Stimulated activated CD8-positive, alpha-beta memory T cell treated with anti-CD3 and anti-CD28 coated beads, Interleukin-4, amount 100 ng/mL, for 1 hour (primary cell): Measurements from ENCODE around the gene DDX17.
A peak's percentile ranks its signal among the peaks of the same experiment; 100 is the strongest.
"Not testable (repeated sequence)": the region's sequence is repeated elsewhere in the genome, so short reads cannot be mapped to it uniquely, and the experiment has no call there.

ENCODE experiments used
- DNase-seq, 2 donors: peaks; one replicate each; pipeline ENCODE4 v3.0.0-alpha.2; 2020; ENCODE audit warnings: low read depth in 2 of 2, low spot score in 1 of 2

DDX17 gene

GRCh38 chr22:38491707-38492348 is 14.3 kb downstream of the DDX17 start:
- no peak for DNase-seq

DNA sequence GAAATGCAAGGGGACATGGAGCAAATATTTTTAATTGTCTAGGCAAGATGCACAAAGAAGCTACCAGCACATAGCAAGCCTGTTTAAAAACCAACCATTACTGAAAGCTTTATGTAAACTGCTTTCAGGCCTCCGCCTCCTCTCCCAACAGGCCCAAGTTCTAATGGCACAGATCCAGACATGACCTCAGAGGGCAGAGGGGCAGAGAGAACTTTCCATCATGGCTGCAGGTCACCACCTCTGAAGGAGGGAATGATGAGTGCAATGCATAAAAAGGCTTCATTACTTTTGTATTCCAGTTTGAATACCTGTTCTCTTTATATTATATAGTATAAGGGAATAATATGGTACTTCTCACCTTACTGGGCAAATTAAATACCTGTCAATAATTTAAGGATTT is 15.2 kb downstream of the DDX17 start:
- no peak for DNase-seq

GRCh38 chr22:38490475-38490874 is 15.6 kb downstream of the DDX17 start:
- no peak for DNase-seq

DNA sequence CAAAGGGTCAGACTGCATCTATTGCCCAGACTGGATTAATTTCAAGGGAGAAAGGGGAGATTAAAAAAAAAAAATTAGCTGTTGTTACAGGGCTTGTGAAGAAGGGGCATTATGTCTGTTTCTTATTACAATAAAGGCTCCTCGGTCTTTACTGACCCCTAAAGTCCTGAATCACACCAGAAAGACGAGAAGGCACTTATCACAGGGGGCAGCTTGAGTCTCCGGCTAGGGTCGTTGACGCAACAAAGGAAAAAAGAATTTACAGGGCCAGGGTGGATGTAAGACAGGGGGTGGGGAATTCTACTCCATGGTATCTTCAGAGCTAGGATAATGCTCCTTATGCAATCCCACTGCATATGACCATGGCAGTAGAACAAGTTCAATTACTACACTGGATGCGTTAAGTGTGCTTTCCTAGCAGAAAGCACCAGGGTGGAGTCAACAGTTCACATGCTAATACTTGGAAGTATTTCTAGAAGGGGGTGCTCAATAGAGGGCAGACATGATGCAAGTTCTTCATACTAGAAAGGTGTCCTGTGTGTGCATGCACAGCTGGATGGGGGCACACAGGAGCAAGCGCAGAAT is 16.5 kb downstream of the DDX17 start:
- DNase-seq: no peak

DNA sequence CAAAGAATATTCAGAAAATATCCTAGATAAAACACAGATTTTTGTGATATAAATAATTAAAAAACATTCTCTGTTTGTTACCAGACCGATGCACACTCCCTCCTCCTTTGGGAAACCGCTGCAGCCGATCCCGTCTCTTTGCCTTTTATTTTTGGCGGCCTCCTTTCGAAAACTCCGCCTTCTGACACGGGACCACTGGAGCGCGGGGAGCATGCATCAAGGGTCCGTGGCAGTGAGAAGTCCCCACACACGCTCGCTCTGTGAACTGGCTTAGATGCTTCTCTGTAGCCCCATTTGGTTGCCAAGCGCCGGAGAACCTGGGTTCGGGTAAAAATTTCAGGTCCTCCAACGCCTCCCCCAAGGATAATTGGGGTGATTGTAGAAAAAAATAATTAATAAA is 17.0 kb downstream of the DDX17 start:
- no peak for DNase-seq

GRCh38 chr22:38487946-38488345 is 18.2 kb downstream of the DDX17 start:
- no peak for DNase-seq

GRCh38 chr22:38485783-38486182 is 20.3 kb downstream of the DDX17 start:
- DNase-seq: no peak

- no peak for DNase-seq
Observed at GRCh38 chr22:38484244-38484643, 21.9 kb downstream of the DDX17 start.

DNA sequence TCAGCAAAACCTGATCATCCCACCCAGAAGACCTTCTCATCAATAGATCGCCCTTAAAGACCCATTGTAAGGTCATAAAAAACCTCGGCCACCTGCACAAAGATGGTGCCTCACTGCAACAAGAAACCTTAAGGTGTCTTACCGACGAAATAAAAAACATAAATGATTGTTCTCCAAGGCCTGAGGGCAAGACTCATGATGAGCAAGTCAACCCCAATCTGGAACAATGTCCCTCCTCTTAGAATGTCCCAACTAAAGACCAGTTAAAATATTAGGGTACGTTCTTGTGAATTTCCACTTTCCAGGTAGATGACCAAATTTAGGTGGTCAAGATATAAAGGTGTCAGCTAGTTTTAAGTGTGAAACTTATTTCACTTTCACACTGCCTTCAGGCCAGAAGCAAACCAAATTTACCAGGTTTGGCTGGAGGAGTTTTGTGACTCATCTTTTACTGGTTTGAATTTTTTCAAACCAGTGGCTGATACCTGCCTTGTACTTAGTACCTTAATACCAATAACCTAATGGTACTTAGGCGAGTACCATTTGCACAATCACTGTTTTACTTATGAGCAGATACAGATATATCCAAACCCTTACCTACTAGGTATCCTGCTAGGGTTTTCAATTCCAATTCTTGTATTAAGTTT is 23.3 kb downstream of the DDX17 start:
- DNase-seq: no peak

GRCh38 chr22:38481871-38482332 is 24.2 kb downstream of the DDX17 start:
- DNase-seq: no peak

- no peak for DNase-seq
Observed at GRCh38 chr22:38481162-38481870, 24.8 kb downstream of the DDX17 start.

- no peak for DNase-seq
Observed at GRCh38 chr22:38479096-38479837, 26.8 kb downstream of the DDX17 start.

GRCh38 chr22:38477585-38477984 is 28.5 kb downstream of the DDX17 start:
- no peak for DNase-seq

DNA sequence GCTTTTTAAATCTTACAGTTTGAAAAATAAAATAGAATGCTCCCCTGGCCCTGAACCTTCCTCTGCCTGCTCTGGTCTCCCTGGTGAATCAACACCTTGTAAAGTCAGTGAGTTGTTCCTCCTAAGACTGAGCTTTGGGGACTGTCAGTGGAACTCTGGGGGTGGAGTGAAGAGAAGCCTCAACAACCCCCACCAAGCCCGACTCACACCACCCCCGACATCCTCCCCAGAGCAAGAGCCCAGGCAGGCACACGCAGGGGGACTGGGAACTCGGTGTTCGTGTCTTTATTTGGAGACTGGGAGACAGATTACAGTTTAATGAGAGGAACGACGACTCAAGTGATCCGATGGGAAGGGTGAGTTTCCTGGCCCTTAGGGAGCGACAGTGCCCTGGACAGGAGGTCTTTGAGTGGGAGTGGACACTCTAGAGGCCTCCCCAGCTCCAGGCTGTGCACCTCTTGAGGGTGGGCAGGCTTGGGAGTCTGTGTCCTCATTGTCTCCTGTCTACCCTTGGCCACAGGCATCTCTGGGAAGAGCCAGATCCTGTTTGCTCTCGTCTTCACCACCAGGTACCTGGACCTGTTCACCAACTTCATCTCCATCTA is 32.0 kb downstream of the DDX17 start:
- no peak for DNase-seq

DNA sequence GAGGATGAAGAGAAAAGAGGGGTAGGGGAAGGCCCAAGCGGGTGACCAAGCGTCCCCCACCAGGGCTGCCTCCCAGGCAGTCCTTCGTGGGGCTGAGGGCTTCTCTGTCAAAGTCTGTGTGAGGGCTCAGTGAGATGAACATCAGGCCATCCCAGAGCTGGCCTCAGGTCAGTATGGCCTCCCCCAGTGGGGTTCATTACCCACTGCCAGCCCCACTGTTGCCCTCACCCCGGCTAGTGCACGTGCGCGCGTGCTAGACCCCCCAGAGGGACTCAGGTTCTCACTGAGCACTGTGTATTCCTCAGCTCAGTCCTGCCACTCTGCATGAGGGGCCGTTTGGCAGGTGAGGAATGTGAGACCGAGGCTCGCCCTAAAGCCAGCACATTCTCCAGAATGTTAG is 34.9 kb downstream of the DDX17 start:
- DNase-seq: no peak

DNA sequence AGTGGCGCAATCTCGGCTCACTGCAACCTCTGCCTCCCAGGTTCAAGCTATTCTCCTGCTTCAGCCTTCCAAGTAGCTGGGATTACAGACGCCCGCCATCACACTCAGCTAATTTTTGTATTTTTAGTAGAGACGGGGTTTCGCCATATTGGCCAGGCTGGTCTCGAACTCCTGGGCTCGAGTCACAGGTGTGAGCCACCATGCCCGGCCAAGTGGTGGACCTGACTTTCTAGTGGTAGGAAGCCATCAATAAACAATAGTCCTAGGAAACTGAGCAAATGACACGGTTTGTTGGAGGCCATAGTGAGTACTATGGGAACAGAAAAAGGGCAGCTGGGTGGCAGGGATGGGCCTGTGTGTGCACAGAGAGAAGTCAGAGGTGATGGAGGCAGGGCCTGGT is 35.9 kb downstream of the DDX17 start:
- DNase-seq: not testable (repeated sequence)

- no peak for DNase-seq
Observed at GRCh38 chr22:38469306-38469781, 36.8 kb downstream of the DDX17 start.

GRCh38 chr22:38468443-38469305 is 37.4 kb downstream of the DDX17 start:
- no peak for DNase-seq

DNA sequence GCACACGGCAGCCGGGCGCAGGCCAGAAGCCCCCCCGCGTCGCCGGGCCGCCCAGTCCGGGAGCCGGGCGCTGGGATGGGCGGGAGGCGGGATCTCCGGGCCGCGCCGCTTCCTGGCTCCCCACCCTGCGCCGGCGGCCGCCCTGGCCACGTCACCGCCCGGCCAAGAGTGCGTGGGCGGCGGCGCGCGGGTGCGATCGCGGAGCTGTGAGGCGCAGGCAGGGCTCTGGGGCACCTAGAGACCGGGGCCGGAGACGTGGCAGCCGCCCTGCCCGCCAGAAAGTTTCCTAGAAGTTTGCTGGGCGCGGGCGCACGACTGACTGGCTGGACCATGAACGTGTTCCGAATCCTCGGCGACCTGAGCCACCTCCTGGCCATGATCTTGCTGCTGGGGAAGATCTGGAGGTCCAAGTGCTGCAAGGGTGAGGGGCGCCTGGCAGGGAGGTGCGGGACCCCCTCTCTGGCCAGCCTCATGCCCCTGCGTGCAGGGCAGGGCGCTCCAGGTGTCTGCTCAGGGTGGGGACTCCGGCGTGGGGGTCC is 38.1 kb downstream of the DDX17 start, which contains the start of gene KDELR3:
Gene KDELR3, plus strand, starts transcription at position 193 of the 539 bp plus-strand sequence. Its CDS starts 138 bp downstream, at position 331.
- DNase-seq: peak; percentile 14 to 15
